ENCODE results near the gene PC. TPM values are rescaled to one million over a fixed set of nuclear protein-coding genes. Genes with fewer than 3 reads are reported as not detected.

The PC gene
- total RNA-seq, 1 donor from 2014 or later = 10.5 TPM

DNA sequence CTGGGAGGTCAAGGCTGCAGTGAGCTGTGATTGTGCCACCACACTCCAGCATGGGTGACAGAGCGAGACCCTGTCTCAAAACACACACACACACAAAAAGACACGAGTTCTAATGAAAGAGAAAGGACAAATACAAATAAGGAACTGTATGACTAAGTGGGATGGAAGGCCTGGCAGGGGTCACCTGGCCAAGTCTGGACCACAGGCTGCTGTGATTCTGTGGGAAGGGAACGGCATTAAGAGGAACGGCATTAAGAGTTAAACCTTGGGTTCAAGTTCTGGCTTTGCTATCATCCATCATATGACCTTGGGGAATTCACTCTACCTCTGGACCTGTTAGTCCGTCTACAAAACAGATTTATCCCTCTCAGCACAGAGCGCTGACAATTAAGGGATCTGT, 53.6 kb downstream of the PC start:
- Histone ChIP-seq H2AFZ (ENCODE audit: low read depth, low read length) (no peak overlapping the region), H3K79me2 (ENCODE audit: insufficient read depth, low read length) (no peaks in the 10 kb centered on the region), H3K36me3 (ENCODE audit: insufficient read depth, low read length) (no peaks in the 10 kb centered on the region), H4K20me1 (ENCODE audit: insufficient read depth, low read length) (no peaks in the 10 kb centered on the region), H3K9me3 (ENCODE audit: insufficient read depth, low read depth, low read length) (no peaks in the 10 kb centered on the region), H3K4me2 (ENCODE audit: low read length) (peak overlapping the region; percentile 37), H3K27ac (ENCODE audit: low read depth, low read length) (no peak overlapping the region), H3K4me3 (ENCODE audit: insufficient read depth, low read depth, low read length) (no peak overlapping the region), H3K4me1 (ENCODE audit: insufficient read depth, low read length) (peaks cover 25% of the 10 kb centered on the region), H3K9ac (ENCODE audit: low read length) (no peak overlapping the region), H3K27me3 (ENCODE audit: insufficient read depth, low read length) (no peaks in the 10 kb centered on the region)
- Mint-ChIP-seq H3K36me3 (ENCODE audit: low read depth, unreplicated experiment) (no peaks in the 10 kb centered on the region), H3K27ac (ENCODE audit: unreplicated experiment) (no peak overlapping the region), H3K4me3 (ENCODE audit: unreplicated experiment) (no peak overlapping the region), H3K27me3 (ENCODE audit: low read depth, unreplicated experiment) (peaks cover 3% of the 10 kb centered on the region), H3K4me1 (ENCODE audit: low read depth, unreplicated experiment) (peaks cover 19% of the 10 kb centered on the region), H3K9me3 (ENCODE audit: unreplicated experiment) (no peaks in the 10 kb centered on the region)
- TF ChIP-seq, protein P1, sequence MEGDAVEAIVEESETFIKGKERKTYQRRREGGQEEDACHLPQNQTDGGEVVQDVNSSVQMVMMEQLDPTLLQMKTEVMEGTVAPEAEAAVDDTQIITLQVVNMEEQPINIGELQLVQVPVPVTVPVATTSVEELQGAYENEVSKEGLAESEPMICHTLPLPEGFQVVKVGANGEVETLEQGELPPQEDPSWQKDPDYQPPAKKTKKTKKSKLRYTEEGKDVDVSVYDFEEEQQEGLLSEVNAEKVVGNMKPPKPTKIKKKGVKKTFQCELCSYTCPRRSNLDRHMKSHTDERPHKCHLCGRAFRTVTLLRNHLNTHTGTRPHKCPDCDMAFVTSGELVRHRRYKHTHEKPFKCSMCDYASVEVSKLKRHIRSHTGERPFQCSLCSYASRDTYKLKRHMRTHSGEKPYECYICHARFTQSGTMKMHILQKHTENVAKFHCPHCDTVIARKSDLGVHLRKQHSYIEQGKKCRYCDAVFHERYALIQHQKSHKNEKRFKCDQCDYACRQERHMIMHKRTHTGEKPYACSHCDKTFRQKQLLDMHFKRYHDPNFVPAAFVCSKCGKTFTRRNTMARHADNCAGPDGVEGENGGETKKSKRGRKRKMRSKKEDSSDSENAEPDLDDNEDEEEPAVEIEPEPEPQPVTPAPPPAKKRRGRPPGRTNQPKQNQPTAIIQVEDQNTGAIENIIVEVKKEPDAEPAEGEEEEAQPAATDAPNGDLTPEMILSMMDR (IDR thresholded peaks at IDR 0.05; ENCODE audit: insufficient read depth, low read depth, low read length) = no peak
- FAIRE-seq = no peak
- DNase-seq (ENCODE audit: low read depth) = peak; percentile 79

DNA sequence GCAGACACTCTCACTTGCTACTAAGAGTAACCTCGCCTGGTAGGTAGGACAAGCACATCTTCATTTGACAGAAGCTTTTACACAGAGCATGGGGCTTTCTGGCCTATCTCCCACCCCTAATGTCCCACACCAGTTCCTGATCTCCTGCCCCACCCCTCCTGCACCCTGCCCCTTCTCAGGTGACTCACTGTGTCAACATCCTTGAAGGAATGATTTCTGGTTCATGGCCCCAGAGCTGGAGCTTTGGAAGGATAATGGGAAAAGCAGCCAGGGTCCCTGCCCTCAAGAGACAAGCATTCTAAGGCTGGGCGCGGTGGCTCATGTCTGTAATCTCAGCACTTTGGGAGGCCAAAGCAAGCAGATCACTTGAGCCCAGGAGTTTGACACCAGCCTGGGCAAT, 54.1 kb downstream of the PC start:
- Histone ChIP-seq H3K79me2 (ENCODE audit: insufficient read depth, low read length) (no peaks in the 10 kb centered on the region), H3K27ac (ENCODE audit: low read depth, low read length) (no peak overlapping the region), H3K4me1 (ENCODE audit: insufficient read depth, low read length) (peaks cover 25% of the 10 kb centered on the region), H4K20me1 (ENCODE audit: insufficient read depth, low read length) (no peaks in the 10 kb centered on the region), H3K4me2 (ENCODE audit: low read length) (peak overlapping the region; percentile 37), H3K9me3 (ENCODE audit: insufficient read depth, low read depth, low read length) (no peaks in the 10 kb centered on the region), H3K36me3 (ENCODE audit: insufficient read depth, low read length) (no peaks in the 10 kb centered on the region), H3K27me3 (ENCODE audit: insufficient read depth, low read length) (no peaks in the 10 kb centered on the region), H3K4me3 (ENCODE audit: insufficient read depth, low read depth, low read length) (no peak overlapping the region), H3K9ac (ENCODE audit: low read length) (no peak overlapping the region), H2AFZ (ENCODE audit: low read depth, low read length) (no peak overlapping the region)
- H3K4me1 Mint-ChIP-seq (ENCODE audit: low read depth, unreplicated experiment) = peaks cover 19% of the 10 kb centered on the region
- H3K9me3 Mint-ChIP-seq (ENCODE audit: unreplicated experiment) = no peaks in the 10 kb centered on the region
- DNase-seq (ENCODE audit: low read depth) (no peak), FAIRE-seq (no peak)
- peaks cover 2% of the 10 kb centered on the region for H3K27me3 Mint-ChIP-seq (ENCODE audit: low read depth, unreplicated experiment)
- H3K27ac Mint-ChIP-seq (ENCODE audit: unreplicated experiment) = no peak overlapping the region
- H3K4me3 Mint-ChIP-seq (ENCODE audit: unreplicated experiment) = no peak overlapping the region
- no peaks in the 10 kb centered on the region for H3K36me3 Mint-ChIP-seq (ENCODE audit: low read depth, unreplicated experiment)
- no peak for TF ChIP-seq EZH2 (IDR thresholded peaks at IDR 0.05; ENCODE audit: insufficient read depth, low read length)
- TF ChIP-seq, protein P1 (IDR thresholded peaks at IDR 0.05; ENCODE audit: insufficient read depth, low read depth, low read length) = no peak

DNA sequence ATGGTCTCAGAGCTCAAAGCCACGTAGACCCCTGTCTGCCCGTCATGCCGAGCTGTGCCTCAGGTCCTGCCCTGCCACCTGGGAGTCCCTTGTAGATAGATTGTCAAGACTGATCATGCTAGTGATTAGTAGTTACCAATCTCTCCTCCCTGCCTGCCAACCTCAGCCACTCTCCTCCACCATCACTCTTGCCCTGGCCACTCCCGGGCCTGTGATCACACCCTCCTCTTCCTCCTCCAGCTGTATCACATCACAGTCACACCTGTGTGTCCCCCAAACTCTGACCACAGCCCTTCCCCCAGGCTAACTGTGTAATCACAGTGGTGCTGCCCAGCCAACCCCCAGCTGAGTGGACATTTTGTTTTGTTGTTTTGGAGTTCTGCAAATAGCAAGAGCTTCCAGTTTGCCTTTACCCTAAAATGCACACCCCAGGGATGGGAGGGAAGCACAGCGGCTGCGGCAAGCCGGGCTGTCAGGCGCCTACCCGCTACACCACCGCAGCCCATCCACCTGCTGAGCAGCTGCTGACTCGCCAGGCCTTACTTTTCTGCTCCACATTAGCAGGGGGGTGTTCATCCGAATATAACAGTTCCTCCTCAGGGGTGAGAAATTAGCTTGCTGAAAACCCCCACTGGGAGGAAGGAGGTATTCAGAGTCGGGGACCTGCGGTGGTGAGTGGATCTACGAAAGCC, 55.6 kb downstream of the PC start:
- Mint-ChIP-seq H3K4me1 (ENCODE audit: low read depth, unreplicated experiment) (peaks cover 19% of the 10 kb centered on the region), H3K27ac (ENCODE audit: unreplicated experiment) (no peak overlapping the region), H3K9me3 (ENCODE audit: unreplicated experiment) (no peaks in the 10 kb centered on the region), H3K36me3 (ENCODE audit: low read depth, unreplicated experiment) (no peaks in the 10 kb centered on the region), H3K4me3 (ENCODE audit: unreplicated experiment) (no peak overlapping the region), H3K27me3 (ENCODE audit: low read depth, unreplicated experiment) (no peaks in the 10 kb centered on the region)
- Histone ChIP-seq H3K27me3 (ENCODE audit: insufficient read depth, low read length) (no peaks in the 10 kb centered on the region), H3K4me3 (ENCODE audit: insufficient read depth, low read depth, low read length) (no peak overlapping the region), H3K36me3 (ENCODE audit: insufficient read depth, low read length) (no peaks in the 10 kb centered on the region), H2AFZ (ENCODE audit: low read depth, low read length) (no peak overlapping the region), H3K79me2 (ENCODE audit: insufficient read depth, low read length) (no peaks in the 10 kb centered on the region), H3K4me2 (ENCODE audit: low read length) (no peak overlapping the region), H3K9me3 (ENCODE audit: insufficient read depth, low read depth, low read length) (no peaks in the 10 kb centered on the region), H3K27ac (ENCODE audit: low read depth, low read length) (no peak overlapping the region), H4K20me1 (ENCODE audit: insufficient read depth, low read length) (no peaks in the 10 kb centered on the region), H3K9ac (ENCODE audit: low read length) (no peak overlapping the region), H3K4me1 (ENCODE audit: insufficient read depth, low read length) (peaks cover 25% of the 10 kb centered on the region)
- TF ChIP-seq EZH2 (IDR thresholded peaks at IDR 0.05; ENCODE audit: insufficient read depth, low read length) = no peak
- TF ChIP-seq, protein P1 (IDR thresholded peaks at IDR 0.05; ENCODE audit: insufficient read depth, low read depth, low read length) = no peak
- DNase-seq (ENCODE audit: low read depth) = no peak
- FAIRE-seq = no peak

Data from astrocyte (in vitro differentiated cells and primary cell).